ENCODE data around the gene OXCT1. TPM values are rescaled to one million over a fixed set of nuclear protein-coding genes. Genes with fewer than 3 reads are reported as not detected.
"Not testable (repeated sequence)": the region's sequence is repeated elsewhere in the genome, so short reads cannot be mapped to it uniquely, and the experiment has no call there.

The OXCT1 gene
- total and polyA plus RNA-seq, 9 of the 15 experiments (the other 6 are each of a cell fraction or from before 2014, with no cell fraction given), result 24.7 to 61.2 (median 41.9) TPM

GRCh38 chr5:41742608-41743007 is 127.6 kb downstream of the OXCT1 start:
- peaks cover 25% of the 10 kb centered on the region for H3K36me3 ChIP-seq (ENCODE audit: control insufficient read depth, insufficient read depth, low read length)
- H2AFZ ChIP-seq (ENCODE audit: low read depth, low read length); H3K4me1 ChIP-seq (replicated peaks in 1 of 2; ENCODE audit: control insufficient read depth in 2 of 2, insufficient read depth in 2 of 2, low read length in 2 of 2); DNase-seq (ENCODE audit: extremely low read depth in 1 of 4, low spot score in 3 of 4); H4K20me1 ChIP-seq (replicated peaks; ENCODE audit: control insufficient read depth, insufficient read depth, low read length); H3K79me2 ChIP-seq (ENCODE audit: control insufficient read depth, insufficient read depth, low read length); H3K4me3 ChIP-seq; BruUV-seq (replicated peaks); H3K4me2 ChIP-seq (ENCODE audit: insufficient read depth, low read length); H3K9me1 ChIP-seq (ENCODE audit: control insufficient read depth, insufficient read depth, low read length); POLR2A ChIA-PET; H3K9ac ChIP-seq (ENCODE audit: insufficient read depth in 1 of 2, low read depth in 2 of 2, low read length in 2 of 2); in situ Hi-C loops (cut with MboI); CTCF ChIA-PET (ENCODE audit: low intra/inter-chr PET ratio); H3K9me3 ChIP-seq (replicated peaks; ENCODE audit: control insufficient read depth, insufficient read depth, low read depth, low read length); H3K27me3 ChIP-seq (ENCODE audit: control insufficient read depth in 2 of 2, insufficient read depth in 2 of 2, low read length in 2 of 2); H3K27ac ChIP-seq (ENCODE audit: extremely low read depth, low read depth, low read length); intact Hi-C loops (cut with micrococcal nuclease); ATAC-seq; FAIRE-seq: not testable (repeated sequence)
- peak; percentile 60 for TF ChIP-seq ZNF146 (CRISPR knock-in tag; IDR thresholded peaks at IDR 0.05; ENCODE audit: unreplicated experiment)
- 100% methylated on average over 1 of the region's 1 CpG for WGBS (ENCODE audit: insufficient coverage, low coverage, missing lambda C conversion rate)

GRCh38 chr5:41738710-41739354 is 131.4 kb downstream of the OXCT1 start:
- Histone ChIP-seq H3K4me1 (replicated peaks in 1 of 2; ENCODE audit: control insufficient read depth in 2 of 2, insufficient read depth in 2 of 2, low read length in 2 of 2) (no peaks in the 10 kb centered on the region; a peak in 2 of 5 replicates), H4K20me1 (replicated peaks; ENCODE audit: control insufficient read depth, insufficient read depth, low read length) (no peaks in the 10 kb centered on the region), H3K4me3 (no peak overlapping the region), H3K9me3 (replicated peaks; ENCODE audit: control insufficient read depth, insufficient read depth, low read depth, low read length) (no peaks in the 10 kb centered on the region), H3K9ac (ENCODE audit: insufficient read depth in 1 of 2, low read depth in 2 of 2, low read length in 2 of 2) (no peak overlapping the region), H3K27me3 (ENCODE audit: control insufficient read depth in 2 of 2, insufficient read depth in 2 of 2, low read length in 2 of 2) (no peaks in the 10 kb centered on the region), H3K36me3 (ENCODE audit: control insufficient read depth, insufficient read depth, low read length) (peaks cover 29% of the 10 kb centered on the region), H3K9me1 (ENCODE audit: control insufficient read depth, insufficient read depth, low read length) (no peaks in the 10 kb centered on the region), H2AFZ (ENCODE audit: low read depth, low read length) (no peak overlapping the region; the same call in 1 of the 2 replicates), H3K27ac (ENCODE audit: extremely low read depth, low read depth, low read length) (peak overlapping the region; percentile 71; the same call in 2 of the 3 replicates), H3K79me2 (ENCODE audit: control insufficient read depth, insufficient read depth, low read length) (no peaks in the 10 kb centered on the region), H3K4me2 (ENCODE audit: insufficient read depth, low read length) (peak overlapping the region; percentile 13; the same call in 1 of the 2 replicates)
- ChIA-PET CTCF (ENCODE audit: low intra/inter-chr PET ratio) (no interaction called here), POLR2A (interaction anchor here (0.6 to 1.1 kb wide), 4 partner anchors 12 to 1677 kb away, joined by 3 to 5 read pairs (median 3); no protein-coding TSS in a partner anchor)
- DNase-seq (ENCODE audit: extremely low read depth in 1 of 4, low spot score in 3 of 4) (peak in 2 of 4 experiments; percentile 21 to 38), FAIRE-seq (no peak), ATAC-seq (peak; percentile 77)
- no TSS peak for BruUV-seq (replicated peaks)
- 3% methylated on average over 3 of the region's 3 CpGs for WGBS (ENCODE audit: insufficient coverage, low coverage, missing lambda C conversion rate)
- intact Hi-C loops (cut with micrococcal nuclease) (no loop called here), in situ Hi-C loops (cut with MboI) (no loop called here)
- TF ChIP-seq CHCHD3 (CRISPR knock-in tag; IDR thresholded peaks at IDR 0.05) (no peak), SP1 (CRISPR knock-in tag; IDR thresholded peaks at IDR 0.05) (no peak), BACH1 (tag; IDR thresholded peaks at IDR 0.05) (no peak), ZNF347 (CRISPR knock-in tag; IDR thresholded peaks at IDR 0.05; ENCODE audit: low read depth) (no peak), MCM7 (IDR thresholded peaks at IDR 0.05) (no peak), NFYB (IDR thresholded peaks at IDR 0.05; ENCODE audit: extremely low read depth, insufficient read length) (no peak), PPARD (CRISPR knock-in tag; IDR thresholded peaks at IDR 0.05) (no peak), BRD9 (IDR thresholded peaks at IDR 0.05; ENCODE audit: low read depth, partially characterized antibody) (no peak), SMC3 (conservative IDR thresholded peaks at IDR 0.05; ENCODE audit: insufficient read depth, low read depth, low read length) (no peak), NCOR1 (IDR thresholded peaks at IDR 0.05) (peak; percentile 62), ZNF507 (tag; conservative IDR thresholded peaks at IDR 0.05) (no peak), BRD4 (IDR thresholded peaks at IDR 0.05) (no peak), ZKSCAN8 (CRISPR knock-in tag; IDR thresholded peaks at IDR 0.05) (no peak), COPS2 (conservative IDR thresholded peaks at IDR 0.05) (no peak), BHLHE40 (IDR thresholded peaks at IDR 0.05; ENCODE audit: low read length) (no peak), KLF16 (IDR thresholded peaks at IDR 0.05) (no peak), MYC (IDR thresholded peaks at IDR 0.05; ENCODE audit: low read depth, low read length) (no peak), MYC (CRISPR knock-in tag; IDR thresholded peaks at IDR 0.05; ENCODE audit: borderline replicate concordance, low read depth) (no peak), ZNF77 (CRISPR knock-in tag; IDR thresholded peaks at IDR 0.05) (no peak), CHD1 (IDR thresholded peaks at IDR 0.05; ENCODE audit: low read length) (no peak)

Measured in K562 (cell line).